Measurements from ENCODE around the gene GPR32.
"Not testable (repeated sequence)": the region's sequence is repeated elsewhere in the genome, so short reads cannot be mapped to it uniquely, and the experiment has no call there.

GPR32 gene

GRCh38 chr19:50803633-50804419 lies 33.6 kb downstream of the GPR32 start:
- no peak for DNase-seq (ENCODE audit: low read depth)

- peak; percentile 98 for DNase-seq (ENCODE audit: low read depth)
Measured at GRCh38 chr19:50804420-50805272, 34.4 kb downstream of the GPR32 start.

GRCh38 chr19:50808856-50809255 lies 38.6 kb downstream of the GPR32 start:
- DNase-seq (ENCODE audit: low read depth) = no peak

GRCh38 chr19:50811622-50812238 lies 41.5 kb downstream of the GPR32 start:
- not testable (repeated sequence) for DNase-seq (ENCODE audit: low read depth)

- no peak for DNase-seq (ENCODE audit: low read depth)
Measured at GRCh38 chr19:50812474-50812873, 42.2 kb downstream of the GPR32 start.

- no peak for DNase-seq (ENCODE audit: low read depth)
Measured at GRCh38 chr19:50814883-50815282, 44.6 kb downstream of the GPR32 start.

- no peak for DNase-seq (ENCODE audit: low read depth)
Measured at GRCh38 chr19:50815439-50815838, 45.2 kb downstream of the GPR32 start.

- no peak for DNase-seq (ENCODE audit: low read depth)
Measured at GRCh38 chr19:50817941-50818858, 47.9 kb downstream of the GPR32 start.

GRCh38 chr19:50818859-50819472 lies 48.7 kb downstream of the GPR32 start:
- no peak for DNase-seq (ENCODE audit: low read depth)

GRCh38 chr19:50819636-50820035 lies 49.4 kb downstream of the GPR32 start:
- no peak for DNase-seq (ENCODE audit: low read depth)

GRCh38 chr19:50820086-50820485 lies 49.8 kb downstream of the GPR32 start:
- DNase-seq (ENCODE audit: low read depth) = no peak

- no peak for DNase-seq (ENCODE audit: low read depth)
Measured at GRCh38 chr19:50820549-50821247, 50.4 kb downstream of the GPR32 start.

- no peak for DNase-seq (ENCODE audit: low read depth)
Measured at GRCh38 chr19:50821248-50821612, 51.0 kb downstream of the GPR32 start.

Data from HS-27A (cell line).